Choroid plexus epithelial cell (primary cell): ENCODE measurements around the gene RNF208.

Experiments used
- DNase-seq: peaks from one replicate; pipeline ENCODE4 v3.0.0-alpha.2; 2010; ENCODE audit warnings: low read depth
- H3K4me3 ChIP-seq: 2 replicates; pipeline ENCODE4 v1.5.1; 2011; ENCODE audit warnings: low read depth, mild to moderate bottlenecking, control low read depth, low read length, moderate library complexity
- TF ChIP-seq, protein P1 (sequence below): conservative IDR thresholded peaks from 2 replicates; pipeline ENCODE4 v1.5.1; 2011; ENCODE audit warnings: low read depth, mild to moderate bottlenecking, control low read depth, inconsistent platforms, low read length, moderate library complexity

RNF208 gene

GRCh38 chr9:137194388-137194787, 27.7 kb downstream of the RNF208 start:
- no peak overlapping the region for H3K4me3 ChIP-seq
- TF ChIP-seq, protein P1, sequence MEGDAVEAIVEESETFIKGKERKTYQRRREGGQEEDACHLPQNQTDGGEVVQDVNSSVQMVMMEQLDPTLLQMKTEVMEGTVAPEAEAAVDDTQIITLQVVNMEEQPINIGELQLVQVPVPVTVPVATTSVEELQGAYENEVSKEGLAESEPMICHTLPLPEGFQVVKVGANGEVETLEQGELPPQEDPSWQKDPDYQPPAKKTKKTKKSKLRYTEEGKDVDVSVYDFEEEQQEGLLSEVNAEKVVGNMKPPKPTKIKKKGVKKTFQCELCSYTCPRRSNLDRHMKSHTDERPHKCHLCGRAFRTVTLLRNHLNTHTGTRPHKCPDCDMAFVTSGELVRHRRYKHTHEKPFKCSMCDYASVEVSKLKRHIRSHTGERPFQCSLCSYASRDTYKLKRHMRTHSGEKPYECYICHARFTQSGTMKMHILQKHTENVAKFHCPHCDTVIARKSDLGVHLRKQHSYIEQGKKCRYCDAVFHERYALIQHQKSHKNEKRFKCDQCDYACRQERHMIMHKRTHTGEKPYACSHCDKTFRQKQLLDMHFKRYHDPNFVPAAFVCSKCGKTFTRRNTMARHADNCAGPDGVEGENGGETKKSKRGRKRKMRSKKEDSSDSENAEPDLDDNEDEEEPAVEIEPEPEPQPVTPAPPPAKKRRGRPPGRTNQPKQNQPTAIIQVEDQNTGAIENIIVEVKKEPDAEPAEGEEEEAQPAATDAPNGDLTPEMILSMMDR: no peak
- DNase-seq: no peak

DNA sequence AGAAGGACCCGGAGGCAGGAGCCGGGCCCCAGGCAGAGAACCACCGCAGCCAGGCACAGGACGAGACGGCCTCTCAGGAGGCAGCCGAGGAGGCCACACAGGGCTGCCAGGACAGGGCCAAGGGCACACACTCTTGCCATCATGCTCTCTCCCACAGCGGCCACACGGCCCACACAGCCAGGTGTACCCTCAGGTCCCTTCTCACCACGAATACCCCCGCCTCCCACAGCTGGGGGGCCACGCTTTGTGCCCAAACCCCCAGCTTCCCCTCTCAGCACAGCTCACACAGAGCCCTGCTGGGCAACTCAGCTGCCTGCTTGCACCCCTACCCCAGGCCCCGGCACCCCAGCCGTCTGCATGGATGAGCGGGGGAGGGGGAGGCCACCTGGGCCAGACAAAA, 28.3 kb downstream of the RNF208 start:
- TF ChIP-seq, protein P1: no peak
- no peak overlapping the region for H3K4me3 ChIP-seq
- DNase-seq: no peak

DNA sequence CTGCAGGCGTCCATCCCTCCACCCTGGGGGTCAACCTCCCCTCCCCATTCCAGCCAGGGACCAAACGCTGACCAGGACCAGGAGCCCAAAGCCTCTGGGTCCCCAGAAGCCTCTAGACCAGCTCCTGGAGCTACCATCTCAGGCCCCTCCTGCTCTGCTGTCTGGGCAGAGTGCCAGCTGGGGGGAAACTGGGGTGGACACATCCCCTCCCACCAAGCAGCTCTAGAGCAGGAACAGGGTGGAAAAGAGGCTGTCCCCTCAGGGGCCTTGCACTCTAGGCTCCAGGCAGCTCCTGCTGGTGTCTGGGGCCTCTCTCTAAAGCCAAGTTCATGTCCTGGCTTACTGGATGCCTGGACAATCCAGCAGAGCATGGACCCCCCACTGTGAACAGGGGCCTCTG, 29.2 kb downstream of the RNF208 start:
- TF ChIP-seq, protein P1: no peak
- DNase-seq: peak; percentile 19
- H3K4me3 ChIP-seq: no peak overlapping the region

DNA sequence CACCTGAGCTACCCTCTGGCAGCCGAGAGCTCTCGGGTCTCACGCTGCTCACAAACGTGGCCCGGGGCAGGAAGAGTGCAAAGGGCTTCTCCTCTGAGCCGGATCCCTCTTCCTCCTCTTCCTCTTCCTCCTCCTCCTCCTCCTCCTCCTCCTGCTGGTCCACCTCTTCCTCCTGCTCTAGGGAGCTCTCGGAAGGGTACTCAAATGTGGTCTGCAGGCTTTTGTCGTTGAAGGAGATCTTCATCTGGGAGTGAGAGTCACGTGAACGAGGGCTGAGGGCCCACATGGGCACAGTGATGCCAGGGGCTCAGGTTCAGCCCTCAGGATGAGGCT, 29.6 kb downstream of the RNF208 start:
- no peak overlapping the region for H3K4me3 ChIP-seq
- DNase-seq: no peak
- TF ChIP-seq, protein P1: no peak

DNA sequence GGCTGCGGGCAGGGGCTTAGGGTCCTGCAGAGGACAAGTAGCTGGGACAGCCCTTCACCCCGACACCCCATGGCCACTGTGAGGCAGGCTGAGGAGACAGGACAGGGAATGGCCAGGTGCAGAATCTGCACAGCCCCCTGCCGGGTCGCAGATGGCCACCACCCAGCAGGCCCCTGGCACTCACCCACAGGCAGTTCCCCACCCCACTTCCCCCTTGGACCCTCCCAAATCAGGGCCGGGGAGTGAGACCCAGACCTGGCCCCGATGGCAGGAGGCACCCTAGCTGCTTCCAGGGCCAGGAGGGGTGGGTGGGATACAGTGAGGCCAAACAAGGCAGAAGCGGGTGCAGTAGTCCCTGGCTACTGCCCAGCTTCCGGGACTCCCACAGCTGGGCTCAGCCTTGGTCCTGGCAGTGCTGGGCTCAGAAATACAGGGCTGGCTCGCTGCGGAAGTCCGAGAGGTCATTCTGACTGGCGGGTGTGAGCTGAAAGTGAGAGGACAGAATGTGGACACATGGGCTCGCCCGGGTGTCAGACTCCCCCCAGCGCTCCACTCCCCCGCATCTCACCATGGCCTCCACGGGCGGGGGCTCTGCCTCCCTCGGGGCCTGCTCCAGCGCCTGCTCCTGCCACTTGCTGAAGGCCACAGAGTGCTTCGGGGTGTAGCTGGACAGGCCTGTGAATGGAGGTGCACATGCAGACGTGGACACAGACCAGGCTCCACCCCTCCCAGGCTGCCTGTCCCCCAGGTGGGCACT, 30.2 kb downstream of the RNF208 start:
- no peak overlapping the region for H3K4me3 ChIP-seq
- TF ChIP-seq, protein P1: no peak
- no peak for DNase-seq

DNA sequence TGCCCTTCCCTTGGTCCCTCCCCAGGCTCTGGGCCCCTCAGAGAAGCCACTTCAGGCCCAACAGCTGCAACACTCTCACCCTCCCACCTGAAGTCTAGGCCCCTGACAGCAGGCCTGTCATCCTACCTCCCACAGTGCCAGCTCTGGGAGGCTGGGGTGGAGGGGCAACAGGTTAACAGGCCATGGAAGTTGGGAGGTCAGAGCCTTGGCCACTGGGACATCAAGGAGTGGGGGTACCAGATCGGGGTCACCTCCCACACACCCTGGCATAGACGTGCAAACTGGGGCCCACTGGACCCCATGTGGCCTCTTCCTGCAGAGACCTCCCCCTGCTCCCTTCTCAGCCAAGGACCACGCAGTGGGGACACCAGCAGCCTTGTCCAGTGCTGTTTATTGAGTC, 30.8 kb downstream of the RNF208 start:
- no peak for DNase-seq
- TF ChIP-seq, protein P1: no peak
- H3K4me3 ChIP-seq: no peak overlapping the region

GRCh38 chr9:137190315-137190856, 31.7 kb downstream of the RNF208 start:
- H3K4me3 ChIP-seq: no peak overlapping the region
- TF ChIP-seq, protein P1: no peak
- DNase-seq: no peak
